ENCODE data around the gene AKTIP. TPM values are rescaled to one million over a fixed set of nuclear protein-coding genes. Genes with fewer than 3 reads are reported as not detected.

AKTIP gene
- total RNA-seq, 1 experiment from 2014 or later: 26.1 TPM

DNA sequence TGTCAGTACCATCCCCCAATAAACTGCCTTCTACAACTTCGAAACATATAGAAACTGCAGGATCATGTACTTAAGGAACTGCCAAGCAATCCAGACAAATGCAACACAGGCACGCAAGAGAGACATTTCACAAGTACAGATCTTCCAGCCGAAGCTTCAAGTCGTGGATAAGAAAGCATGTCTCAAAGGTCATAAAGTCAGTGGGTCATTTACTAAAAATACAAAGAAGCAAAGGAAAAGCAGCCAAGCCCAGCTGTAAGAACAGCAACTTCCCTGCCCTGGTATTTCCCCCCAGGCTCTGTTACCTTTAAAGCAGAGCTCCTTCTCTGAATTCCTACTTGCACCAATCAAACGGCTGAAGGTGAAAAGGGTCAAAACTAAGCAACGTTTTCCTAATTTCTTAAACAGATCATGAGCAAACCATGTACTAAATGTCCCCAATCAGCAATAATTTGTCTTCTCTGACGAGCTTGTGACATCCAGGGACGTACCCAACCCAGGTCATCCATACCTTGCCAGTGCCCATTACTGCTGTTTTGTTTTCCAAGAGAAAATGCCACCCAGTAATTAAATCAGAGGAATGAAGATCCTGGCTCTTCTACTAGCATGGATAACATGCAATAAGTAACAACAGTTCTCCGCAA, 1.7 kb downstream of the AKTIP start:
- Histone ChIP-seq H3K27ac (ENCODE audit: low read length) (peak overlapping the region; percentile 76; the same call in 1 of the 2 replicates), H3K4me1 (ENCODE audit: control insufficient read depth, insufficient read depth, low read length) (peaks cover 18% of the 10 kb centered on the region), H3K36me3 (ENCODE audit: control insufficient read depth, insufficient read depth, low read length) (peaks cover 7% of the 10 kb centered on the region; the same call in 1 of the 2 replicates), H3K27me3 (ENCODE audit: control insufficient read depth, insufficient read depth, low read length) (no peaks in the 10 kb centered on the region), H3K4me3 (ENCODE audit: low read depth in 2 of 2, low read length in 2 of 2) (peak overlapping the region; percentile 70 to 71), H3K9me3 (ENCODE audit: control insufficient read depth, insufficient read depth, low read depth, low read length) (no peaks in the 10 kb centered on the region)
- CTCF ChIA-PET: no interaction called here
- DNase-seq (ENCODE audit: low read depth, low spot score) (no peak), ATAC-seq (no peak)
- no TSS peak for BruUV-seq (replicated peaks)
- intact Hi-C loops (cut with micrococcal nuclease; ENCODE audit: unreplicated experiment) (no loop called here), in situ Hi-C loops (cut with HindIII; ENCODE audit: low pct_unique_long_range_greater_than_20kb, low sequenced_read_pairs) (no loop called here)
- POLR2A ChIA-PET: no interaction called here
- TF ChIP-seq CTCF (IDR thresholded peaks at IDR 0.05) (no peak), POLR2AphosphoS5 (IDR thresholded peaks at IDR 0.05; ENCODE audit: low read depth, low read length) (no peak), REST (IDR thresholded peaks at IDR 0.05; ENCODE audit: insufficient read depth in 1 of 2, low read depth in 2 of 2, low read length in 1 of 2) (no peak), TCF7L2 (IDR thresholded peaks at IDR 0.05; ENCODE audit: low read depth, low read length) (no peak), SIN3A (IDR thresholded peaks at IDR 0.05; ENCODE audit: borderline replicate concordance, insufficient read depth, low read depth, low read length) (no peak)

- H3K4me3 ChIP-seq (ENCODE audit: low read depth in 2 of 2, low read length in 2 of 2): no peak overlapping the region
- ChIA-PET CTCF (no interaction called here), POLR2A (no interaction called here)
- no peak for TF ChIP-seq TCF7L2 (IDR thresholded peaks at IDR 0.05; ENCODE audit: low read depth, low read length)
- no peak for TF ChIP-seq CTCF (IDR thresholded peaks at IDR 0.05)
- TF ChIP-seq REST (IDR thresholded peaks at IDR 0.05; ENCODE audit: insufficient read depth in 1 of 2, low read depth in 2 of 2, low read length in 1 of 2): no peak
- TF ChIP-seq SIN3A (IDR thresholded peaks at IDR 0.05; ENCODE audit: borderline replicate concordance, insufficient read depth, low read depth, low read length): no peak
- TF ChIP-seq POLR2AphosphoS5 (IDR thresholded peaks at IDR 0.05; ENCODE audit: low read depth, low read length): no peak
- no peak for ATAC-seq
- no peaks in the 10 kb centered on the region for H3K27me3 ChIP-seq (ENCODE audit: control insufficient read depth, insufficient read depth, low read length)
- H3K36me3 ChIP-seq (ENCODE audit: control insufficient read depth, insufficient read depth, low read length): peaks cover 7% of the 10 kb centered on the region
- peaks cover 14% of the 10 kb centered on the region for H3K4me1 ChIP-seq (ENCODE audit: control insufficient read depth, insufficient read depth, low read length)
- BruUV-seq (replicated peaks): no TSS peak
- no peaks in the 10 kb centered on the region for H3K9me3 ChIP-seq (ENCODE audit: control insufficient read depth, insufficient read depth, low read depth, low read length)
- intact Hi-C loops (cut with micrococcal nuclease; ENCODE audit: unreplicated experiment) (no loop called here), in situ Hi-C loops (cut with HindIII; ENCODE audit: low pct_unique_long_range_greater_than_20kb, low sequenced_read_pairs) (no loop called here)
- no peak overlapping the region for H3K27ac ChIP-seq (ENCODE audit: low read length)
- no peak for DNase-seq (ENCODE audit: low read depth, low spot score)
Observed at GRCh38 chr16:53498984-53499383, 4.0 kb downstream of the AKTIP start.

Data from Panc1 (cell line).